ENCODE results near the gene ZSCAN9. TPM values are rescaled to one million over a fixed set of nuclear protein-coding genes. Genes with fewer than 3 reads are reported as not detected.
A peak's percentile ranks its signal among the peaks of the same experiment; 100 is the strongest.

ZSCAN9 gene
- polyA plus RNA-seq, 3 donors, result 28.8 to 38.9 (median 31.8) TPM

- no peak for DNase-seq (ENCODE audit: extremely low read depth in 1 of 11, low read depth in 9 of 11, low spot score in 4 of 11)
These were observed 29.0 kb downstream of the ZSCAN9 start for GRCh38 chr6:28254121-28254519.

GRCh38 chr6:28257042-28257441, 32.0 kb downstream of the ZSCAN9 start:
- DNase-seq (ENCODE audit: extremely low read depth in 1 of 11, low read depth in 9 of 11, low spot score in 4 of 11), result no peak

- peak in 4 of 11 donors; percentile 38 to 58 (median 54) for DNase-seq (ENCODE audit: extremely low read depth in 1 of 11, low read depth in 9 of 11, low spot score in 4 of 11)
These were observed 34.1 kb downstream of the ZSCAN9 start, which contains the start of gene NKAPL for GRCh38 chr6:28258877-28259777. TSS of gene NKAPL (plus strand) at chr6:28259297. CDS start at chr6:28259372, 75 bp downstream.

- DNase-seq (ENCODE audit: extremely low read depth in 1 of 11, low read depth in 9 of 11, low spot score in 4 of 11), result no peak
These were observed 38.8 kb downstream of the ZSCAN9 start for GRCh38 chr6:28263922-28264321.

GRCh38 chr6:28264834-28265401, 39.8 kb downstream of the ZSCAN9 start:
- DNase-seq (ENCODE audit: extremely low read depth in 1 of 11, low read depth in 9 of 11, low spot score in 4 of 11), result no peak

GRCh38 chr6:28266563-28266961, 41.5 kb downstream of the ZSCAN9 start:
- DNase-seq (ENCODE audit: extremely low read depth in 1 of 11, low read depth in 9 of 11, low spot score in 4 of 11), result no peak

- peak; percentile 79 to 94 (median 87) for DNase-seq (ENCODE audit: extremely low read depth in 1 of 11, low read depth in 9 of 11, low spot score in 4 of 11)
These were observed 42.1 kb downstream of the ZSCAN9 start, which contains the start of gene ZSCAN26 for GRCh38 chr6:28266962-28267694. TSS of gene ZSCAN26 (plus strand) at chr6:28267143. CDS start at chr6:28271920, 4,777 bp downstream.

GRCh38 chr6:28267695-28268059, 42.6 kb downstream of the ZSCAN9 start:
- no peak for DNase-seq (ENCODE audit: extremely low read depth in 1 of 11, low read depth in 9 of 11, low spot score in 4 of 11)

- no peak for DNase-seq (ENCODE audit: extremely low read depth in 1 of 11, low read depth in 9 of 11, low spot score in 4 of 11)
These were observed 44.4 kb downstream of the ZSCAN9 start for GRCh38 chr6:28269492-28269891.

GRCh38 chr6:28274888-28275287, 49.8 kb downstream of the ZSCAN9 start:
- no peak for DNase-seq (ENCODE audit: extremely low read depth in 1 of 11, low read depth in 9 of 11, low spot score in 4 of 11)

GRCh38 chr6:28277746-28278145, 52.7 kb downstream of the ZSCAN9 start:
- no peak for DNase-seq (ENCODE audit: extremely low read depth in 1 of 11, low read depth in 9 of 11, low spot score in 4 of 11)

GRCh38 chr6:28280595-28281287, 55.7 kb downstream of the ZSCAN9 start:
- DNase-seq (ENCODE audit: extremely low read depth in 1 of 11, low read depth in 9 of 11, low spot score in 4 of 11), result no peak

GRCh38 chr6:28281288-28282064, 56.4 kb downstream of the ZSCAN9 start, which contains the start of gene PGBD1:
TSS of gene PGBD1 (plus strand) at chr6:28281572. CDS start at chr6:28283814, 2,242 bp downstream.
- peak in 9 of 11 donors; percentile 23 to 66 (median 53) for DNase-seq (ENCODE audit: extremely low read depth in 1 of 11, low read depth in 9 of 11, low spot score in 4 of 11)

GRCh38 chr6:28282926-28283325, 57.9 kb downstream of the ZSCAN9 start:
- DNase-seq (ENCODE audit: extremely low read depth in 1 of 11, low read depth in 9 of 11, low spot score in 4 of 11), result no peak
